Pancreas (tissue), 10 donors: ENCODE results near the gene ADAMTSL1. TPM values are rescaled to one million over a fixed set of nuclear protein-coding genes. Genes with fewer than 3 reads are reported as not detected.

Experiments
- ATAC-seq, 4 donors: fragments of 200-7000 bp; cut with Tn5 transposase; one replicate each; pipeline versions ENCODE4 v1.8.0 to v1.9.1; 2020; ENCODE audit warnings: mild to moderate bottlenecking in 4 of 4, moderate library complexity in 4 of 4
- DNase-seq, 6 donors: peaks; one replicate each; pipeline ENCODE4 v3.0.0-alpha.2; 2020
- FAIRE-seq: peaks from 2 replicates; lab custom pipeline; 2012; peaks lifted over from hg19 to GRCh38; lab: Jason Lieb, UNC
- H3K27ac ChIP-seq, 4 donors: fragments of 200-600 bp; sonication (generic); 1 replicate in 3 of 4; 2 replicates in 1 of 4; pipeline versions ENCODE4 v1.5.0 to v1.8.0; 2020
- H3K27me3 ChIP-seq, 4 donors: fragments of 200-600 bp; one replicate each; pipeline ENCODE4 v1.8.0; 2021
- H3K36me3 ChIP-seq, 3 donors: fragments of 200-600 bp; sonication (generic) in 1 of 3; one replicate each; pipeline versions ENCODE4 v1.5.0 to v1.8.0; 2020 to 2021
- H3K4me1 ChIP-seq, 3 donors: fragments of 200-600 bp; one replicate each; pipeline ENCODE4 v1.8.0; 2021
- H3K4me3 ChIP-seq, 4 donors: fragments of 200-600 bp; sonication (generic) in 2 of 4; one replicate each; pipeline versions ENCODE4 v1.5.0 to v1.8.0; 2020 to 2021
- H3K9me3 ChIP-seq, 4 donors: fragments of 200-600 bp; one replicate each; pipeline ENCODE4 v1.8.0; 2021
- WGBS, 2 donors: extraction: QIAGEN DNeasy Blood & Tissue Kit; methylation state at CpG; one replicate each; pipeline ENCODE4 v1.1.7; 2013; 5-methylcytosine and 5-hydroxymethylcytosine counted together
- intact Hi-C, 3 donors: fragments of 100-400 bp; cut with DNase I; formaldehyde crosslinking; loops; one replicate each; pipeline versions ENCODE4 v1.11.1 to v1.14.2; 2022
- polyA plus RNA-seq, 2 donors: library from polyadenylated mRNA; stranded (reverse); fragments of 200-250 nt; gene quantifications; one replicate each; pipeline ENCODE4 v1.2.3, GENCODE V29; 2013
- total RNA-seq, 6 donors: library from RNA; stranded (reverse); fragmentation: NEBNext Ultra II Directional in 4 of 6; extraction: Animal tissue kit (Norgen Biotek cat#: 25700) in 4 of 6; gene quantifications; one replicate each; pipeline versions ENCODE4 v1.2.1 to v1.2.4, GENCODE V29; 2021 to 2023
- TF ChIP-seq, protein P1 (sequence below), 4 donors: fragments of 200-600 bp; sonication (generic) in 3 of 4; IDR thresholded peaks; one replicate each; pipeline versions ENCODE4 v1.5.0 to v1.8.0; 2021; ENCODE audit warnings: antibody characterized with exemption in 4 of 4
- donor health status: healthy with polysubstance abuse.
- donor health status: DM: no; HTN: no; CAD: no; lungs with moderate emphysema.
- donor health status: DM: no; HTN: no; CAD: no.
- donor health status: control.
- donor health status: control.
- donor health status: Bipolar disorder and iron deficiency.
- donor health status: DM: yes; HTN: yes; CAD: no.
- donor health status: DM: no; HTN: no; CAD: no.
- donor health status: DM: no; HTN: no; CAD: no.
- donor health status: DM: yes; HTN: yes; CAD: no.

ADAMTSL1 gene
- total and polyA plus RNA-seq, 8 donors: 0.24 to 2.1 (median 0.67) TPM

DNA sequence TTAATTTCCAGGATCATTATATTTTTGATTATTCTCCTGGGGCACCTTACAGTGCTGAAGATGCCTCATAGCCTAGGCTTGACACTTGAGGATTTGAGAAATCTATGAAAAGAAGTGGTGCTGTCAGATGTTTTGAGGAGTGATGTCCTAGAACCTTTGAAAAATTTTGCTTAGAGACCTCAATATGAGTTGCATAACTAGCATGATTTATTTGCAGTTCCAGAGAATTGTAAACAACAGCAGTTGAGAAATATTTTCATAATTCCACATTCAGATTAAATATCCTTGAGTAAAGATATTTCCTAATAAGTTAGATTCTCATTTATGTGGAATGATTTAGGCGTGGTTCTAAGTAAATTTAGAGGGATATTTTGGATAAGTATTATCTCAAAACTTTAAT is 225.8 kb downstream of the ADAMTSL1 start:
- Histone ChIP-seq H3K36me3 (no peaks in the 10 kb centered on the region), H3K4me3 (no peak overlapping the region), H3K27me3 (no peaks in the 10 kb centered on the region), H3K4me1 (no peaks in the 10 kb centered on the region), H3K27ac (no peak overlapping the region), H3K9me3 (peaks cover 0 to 4% (median 0%) of the 10 kb centered on the region in 4 donors)
- TF ChIP-seq, protein P1, sequence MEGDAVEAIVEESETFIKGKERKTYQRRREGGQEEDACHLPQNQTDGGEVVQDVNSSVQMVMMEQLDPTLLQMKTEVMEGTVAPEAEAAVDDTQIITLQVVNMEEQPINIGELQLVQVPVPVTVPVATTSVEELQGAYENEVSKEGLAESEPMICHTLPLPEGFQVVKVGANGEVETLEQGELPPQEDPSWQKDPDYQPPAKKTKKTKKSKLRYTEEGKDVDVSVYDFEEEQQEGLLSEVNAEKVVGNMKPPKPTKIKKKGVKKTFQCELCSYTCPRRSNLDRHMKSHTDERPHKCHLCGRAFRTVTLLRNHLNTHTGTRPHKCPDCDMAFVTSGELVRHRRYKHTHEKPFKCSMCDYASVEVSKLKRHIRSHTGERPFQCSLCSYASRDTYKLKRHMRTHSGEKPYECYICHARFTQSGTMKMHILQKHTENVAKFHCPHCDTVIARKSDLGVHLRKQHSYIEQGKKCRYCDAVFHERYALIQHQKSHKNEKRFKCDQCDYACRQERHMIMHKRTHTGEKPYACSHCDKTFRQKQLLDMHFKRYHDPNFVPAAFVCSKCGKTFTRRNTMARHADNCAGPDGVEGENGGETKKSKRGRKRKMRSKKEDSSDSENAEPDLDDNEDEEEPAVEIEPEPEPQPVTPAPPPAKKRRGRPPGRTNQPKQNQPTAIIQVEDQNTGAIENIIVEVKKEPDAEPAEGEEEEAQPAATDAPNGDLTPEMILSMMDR (IDR thresholded peaks at IDR 0.05): no peak
- no peak for ATAC-seq
- FAIRE-seq: no peak
- 44 to 52% methylated on average over 1 of the region's 1 CpG for WGBS, 2 donors
- intact Hi-C loops: no loop called here
- DNase-seq: no peak

DNA sequence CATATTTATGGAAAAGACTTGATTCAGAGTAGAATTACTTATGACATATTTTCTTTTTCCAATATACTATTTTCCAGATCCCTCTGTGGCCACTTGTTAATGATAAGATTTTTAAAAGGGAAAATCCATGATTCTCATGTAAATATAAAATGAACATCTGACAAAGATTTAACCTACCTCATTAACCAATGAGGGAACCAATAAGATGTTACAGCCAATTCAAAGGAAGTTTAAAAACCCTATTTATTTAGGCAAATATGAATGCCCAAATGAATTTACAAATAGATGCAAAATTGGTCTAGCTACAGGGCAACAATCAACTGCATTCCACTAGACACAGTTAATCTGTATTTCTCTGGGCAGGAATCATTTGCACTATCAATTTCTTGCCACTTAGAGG is 226.8 kb downstream of the ADAMTSL1 start:
- intact Hi-C loops: no loop called here
- H3K27ac ChIP-seq: no peak overlapping the region
- FAIRE-seq: no peak

DNA sequence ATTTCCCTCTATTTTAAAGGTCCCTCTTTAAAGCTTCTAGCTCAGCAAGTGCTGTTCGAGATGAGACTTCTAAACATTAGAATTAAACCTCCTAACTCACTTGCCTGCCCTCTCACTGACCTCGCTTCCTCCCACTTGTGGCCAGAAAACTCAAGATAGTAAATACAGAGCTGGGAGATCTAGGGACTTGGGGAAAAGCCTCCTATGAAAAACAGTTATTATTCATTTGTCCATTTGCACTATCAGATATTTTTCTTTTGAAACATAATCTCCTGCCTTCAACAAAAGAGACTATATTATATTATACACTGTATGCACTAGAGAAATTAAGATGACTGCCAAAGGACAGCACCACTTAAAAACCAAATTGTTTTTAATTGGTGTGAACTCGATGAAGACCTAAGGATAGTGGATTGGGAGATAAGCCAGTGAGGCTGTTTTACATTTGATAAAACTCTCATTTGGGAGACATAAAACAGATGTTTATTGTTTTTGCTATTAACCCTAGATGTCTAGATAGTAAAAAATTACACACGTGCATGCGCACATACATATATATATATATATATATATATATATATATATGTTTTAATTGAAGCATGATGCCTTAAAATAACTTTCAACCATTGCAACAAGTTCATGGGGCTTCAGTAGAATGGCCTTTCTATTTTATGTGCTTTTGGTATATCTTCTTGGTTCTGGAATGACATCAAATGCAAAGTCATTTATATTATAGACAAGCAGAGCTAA is 229.4 kb downstream of the ADAMTSL1 start:
- Histone ChIP-seq H3K9me3 (no peaks in the 10 kb centered on the region), H3K27ac (no peak overlapping the region), H3K27me3 (no peaks in the 10 kb centered on the region), H3K4me3 (no peak overlapping the region), H3K4me1 (no peaks in the 10 kb centered on the region), H3K36me3 (no peaks in the 10 kb centered on the region)
- intact Hi-C loops: no loop called here
- DNase-seq (no peak), ATAC-seq (no peak), FAIRE-seq (no peak)
- TF ChIP-seq, protein P1 (IDR thresholded peaks at IDR 0.05): no peak
- WGBS, 2 donors: 71 to 79% methylated on average over 5 of the region's 5 CpGs

More for the DNA sequence above, 226.8 kb downstream of the ADAMTSL1 start:
- Histone ChIP-seq H3K9me3 (no peaks in the 10 kb centered on the region), H3K4me1 (no peaks in the 10 kb centered on the region), H3K4me3 (no peak overlapping the region), H3K36me3 (no peaks in the 10 kb centered on the region), H3K27me3 (no peaks in the 10 kb centered on the region)
- no peak for ATAC-seq
- TF ChIP-seq, protein P1 (IDR thresholded peaks at IDR 0.05): no peak
- no peak for DNase-seq

DNA sequence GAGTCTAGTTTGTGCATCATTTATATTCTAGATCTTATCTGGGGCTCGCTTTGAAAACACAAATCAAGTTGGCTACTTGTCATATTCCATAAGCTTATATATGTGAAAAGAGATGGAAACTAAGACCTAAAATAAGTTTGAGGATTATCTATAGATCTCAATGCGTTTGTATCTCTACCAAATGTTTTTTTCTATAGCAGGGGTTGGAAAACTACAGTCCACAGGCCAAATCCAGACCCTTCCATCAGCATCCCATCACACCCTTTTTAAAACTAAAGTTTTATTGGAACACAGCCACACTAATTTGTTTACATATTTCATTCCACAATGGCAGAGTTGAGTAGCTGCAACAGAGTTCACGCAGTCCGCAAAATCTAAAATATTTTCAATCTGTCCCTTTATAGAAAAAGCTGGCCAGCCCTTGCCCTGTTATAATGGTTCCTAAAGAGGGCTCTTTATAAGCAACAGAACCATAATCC is 230.0 kb downstream of the ADAMTSL1 start:
- no peak for DNase-seq
- no peak overlapping the region for H3K27ac ChIP-seq
- no peak for FAIRE-seq
- H3K4me1 ChIP-seq: no peaks in the 10 kb centered on the region
- TF ChIP-seq, protein P1 (IDR thresholded peaks at IDR 0.05): no peak
- H3K4me3 ChIP-seq: no peak overlapping the region
- no peaks in the 10 kb centered on the region for H3K27me3 ChIP-seq
- 78 to 84% methylated on average over 4 of the region's 4 CpGs for WGBS, 2 donors
- H3K36me3 ChIP-seq: no peaks in the 10 kb centered on the region
- intact Hi-C loops: no loop called here
- no peak for ATAC-seq
- no peaks in the 10 kb centered on the region for H3K9me3 ChIP-seq

DNA sequence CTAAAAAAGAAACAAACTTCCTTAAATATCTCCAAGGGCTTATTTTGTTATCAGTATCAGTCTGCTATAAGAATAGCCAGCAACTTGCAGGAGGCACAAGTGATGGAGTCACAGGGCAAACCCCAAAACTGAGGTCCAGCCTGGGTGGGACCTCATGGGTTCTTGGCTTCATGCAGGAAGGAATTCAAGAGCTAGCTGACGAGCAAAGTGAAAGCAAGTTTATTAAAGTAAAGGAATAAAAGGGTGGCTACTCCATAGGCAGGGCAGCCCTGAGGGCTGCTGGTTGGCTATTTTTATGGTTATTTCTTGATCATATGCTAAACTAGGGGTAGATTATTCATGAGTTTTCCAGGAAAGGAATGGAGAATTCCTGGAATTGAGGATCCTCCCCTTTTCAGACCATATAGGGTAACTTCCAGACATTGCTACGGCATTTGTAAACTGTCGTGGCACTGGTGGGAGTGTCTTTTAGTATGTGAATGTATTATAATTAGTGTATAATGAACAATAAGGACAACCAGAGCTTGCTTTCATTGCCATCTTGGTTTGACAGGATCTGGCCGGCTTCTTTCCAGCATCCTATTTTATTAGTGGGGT is 231.9 kb downstream of the ADAMTSL1 start:
- Histone ChIP-seq H3K4me3 (no peak overlapping the region), H3K4me1 (no peaks in the 10 kb centered on the region), H3K9me3 (no peaks in the 10 kb centered on the region), H3K27me3 (no peaks in the 10 kb centered on the region), H3K27ac (no peak overlapping the region), H3K36me3 (no peaks in the 10 kb centered on the region)
- WGBS, 2 donors: 43 to 59% methylated on average over 4 of the region's 4 CpGs
- ATAC-seq: no peak
- no peak for FAIRE-seq
- DNase-seq: no peak
- TF ChIP-seq, protein P1 (IDR thresholded peaks at IDR 0.05): no peak
- intact Hi-C loops: no loop called here
